SU-DHL-6 (cell line): ENCODE results near the gene DMD.

Experiments
- H2AFZ ChIP-seq: fragments of 200-600 bp; sonication (generic); 2 replicates; pipeline ENCODE4 v1.6.1; 2014; ENCODE audit warnings: low read depth, mild to moderate bottlenecking, moderate library complexity, mixed read lengths, antibody characterized with exemption, low read length; ENCODE audit not compliant: severe bottlenecking
- H3F3A ChIP-seq: fragments of 200-600 bp; shearing (Covaris generic); 2 replicates; pipeline ENCODE4 v1.6.0; 2016; ENCODE audit warnings: antibody characterized with exemption, mild to moderate bottlenecking; ENCODE audit not compliant: insufficient read depth
- H3K27ac ChIP-seq: fragments of 200-600 bp; sonication (generic); 2 replicates; pipeline ENCODE4 v1.5.1; 2016; ENCODE audit warnings: low read depth, mild to moderate bottlenecking, low read length, moderate library complexity, mixed read lengths
- H3K27me3 ChIP-seq: fragments of 200-600 bp; sonication (generic), shearing (Covaris generic); 2 replicates; pipeline ENCODE4 v1.6.0; 2014; ENCODE audit warnings: mild to moderate bottlenecking, low read length
- H3K36me3 ChIP-seq: fragments of 200-600 bp; sonication (generic); 2 replicates; pipeline ENCODE4 v1.6.1; 2014; ENCODE audit warnings: mild to moderate bottlenecking, low read length, mixed read lengths
- H3K4me2 ChIP-seq: fragments of 300-600, 200-600 bp; shearing (Covaris generic), sonication (generic); 2 replicates; pipeline ENCODE4 v1.6.0; 2014; ENCODE audit warnings: low read length, low read depth, mild to moderate bottlenecking; ENCODE audit not compliant: poor library complexity, severe bottlenecking
- H3K4me3 ChIP-seq: fragments of 200-600 bp; sonication (generic); 2 replicates; pipeline ENCODE4 v1.5.1; 2014; ENCODE audit warnings: antibody characterized with exemption, low read length, mild to moderate bottlenecking, mixed read lengths; ENCODE audit not compliant: insufficient read depth, poor library complexity, severe bottlenecking
- H3K79me2 ChIP-seq: fragments of 200-600 bp; sonication (generic); 2 replicates; pipeline ENCODE4 v1.6.1; 2014; ENCODE audit warnings: mild to moderate bottlenecking, low read length, moderate library complexity; ENCODE audit not compliant: insufficient read depth
- H3K9ac ChIP-seq: fragments of 200-600 bp; sonication (generic); 2 replicates; pipeline ENCODE4 v1.7.0; 2014; ENCODE audit warnings: mild to moderate bottlenecking, low read length
- H3K9me2 ChIP-seq: fragments of 200-600 bp; sonication (generic); replicated peaks from 2 replicates; pipeline ENCODE4 v1.6.1; 2014; ENCODE audit warnings: low read length; ENCODE audit not compliant: insufficient read depth
- H3K9me3 ChIP-seq: fragments of 200-600 bp; sonication (generic); 2 replicates; pipeline ENCODE4 v1.6.1; 2014; ENCODE audit warnings: low read length, mixed read lengths; ENCODE audit not compliant: insufficient read depth
- H4K20me1 ChIP-seq: fragments of 200-600 bp; sonication (generic); 2 replicates; pipeline ENCODE4 v1.6.1; 2014; ENCODE audit warnings: low read depth, mild to moderate bottlenecking, antibody characterized with exemption, low read length, moderate library complexity, mixed read lengths
- EZH2phosphoT487 ChIP-seq: fragments of 200-600 bp; sonication (generic), shearing (Covaris generic); conservative IDR thresholded peaks from 2 replicates; pipeline ENCODE4 v1.6.1; 2018; ENCODE audit warnings: mild to moderate bottlenecking, antibody characterized with exemption, low read length, moderate library complexity, mixed read lengths
- TF ChIP-seq, protein P1 (sequence below): fragments of 200-600 bp; sonication (generic); IDR thresholded peaks from one replicate; pipeline ENCODE4 v1.5.1; 2017; ENCODE audit warnings: antibody characterized with exemption, mild to moderate bottlenecking, low read length, moderate library complexity; ENCODE audit not compliant: insufficient read depth, poor library complexity, severe bottlenecking

DMD gene

DNA sequence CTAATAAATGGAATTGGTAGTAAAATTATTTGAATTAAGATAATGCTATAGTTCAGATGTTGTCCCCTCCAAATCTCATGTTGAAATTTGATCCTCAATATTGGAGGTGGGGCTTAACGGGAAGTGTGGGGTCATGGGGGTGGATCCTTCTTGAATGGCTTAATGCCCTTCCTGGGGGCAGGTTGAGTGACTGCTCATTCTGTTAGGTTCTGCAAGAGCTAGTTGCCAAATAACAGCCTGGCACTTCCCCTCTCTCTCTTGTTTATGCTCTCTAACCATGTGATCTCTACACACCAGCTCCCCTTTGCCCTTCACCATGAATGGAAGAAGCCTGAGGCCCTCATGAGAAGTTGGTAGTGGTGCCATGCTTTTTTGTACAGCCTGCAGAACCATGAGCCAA, 1414.7 kb downstream of the DMD start:
- Histone ChIP-seq H3K79me2 (no peaks in the 10 kb centered on the region), H3K9me2 (no peaks in the 10 kb centered on the region), H3K4me3 (no peak overlapping the region), H3K4me2 (no peak overlapping the region), H3K27ac (no peak overlapping the region), H4K20me1 (no peaks in the 10 kb centered on the region), H3K9me3 (no peaks in the 10 kb centered on the region), H3K9ac (no peak overlapping the region), H3K27me3 (no peaks in the 10 kb centered on the region), H2AFZ (no peak overlapping the region), H3K36me3 (no peaks in the 10 kb centered on the region), H3F3A (no peaks in the 10 kb centered on the region)
- TF ChIP-seq EZH2phosphoT487 = no peak
- TF ChIP-seq, protein P1, sequence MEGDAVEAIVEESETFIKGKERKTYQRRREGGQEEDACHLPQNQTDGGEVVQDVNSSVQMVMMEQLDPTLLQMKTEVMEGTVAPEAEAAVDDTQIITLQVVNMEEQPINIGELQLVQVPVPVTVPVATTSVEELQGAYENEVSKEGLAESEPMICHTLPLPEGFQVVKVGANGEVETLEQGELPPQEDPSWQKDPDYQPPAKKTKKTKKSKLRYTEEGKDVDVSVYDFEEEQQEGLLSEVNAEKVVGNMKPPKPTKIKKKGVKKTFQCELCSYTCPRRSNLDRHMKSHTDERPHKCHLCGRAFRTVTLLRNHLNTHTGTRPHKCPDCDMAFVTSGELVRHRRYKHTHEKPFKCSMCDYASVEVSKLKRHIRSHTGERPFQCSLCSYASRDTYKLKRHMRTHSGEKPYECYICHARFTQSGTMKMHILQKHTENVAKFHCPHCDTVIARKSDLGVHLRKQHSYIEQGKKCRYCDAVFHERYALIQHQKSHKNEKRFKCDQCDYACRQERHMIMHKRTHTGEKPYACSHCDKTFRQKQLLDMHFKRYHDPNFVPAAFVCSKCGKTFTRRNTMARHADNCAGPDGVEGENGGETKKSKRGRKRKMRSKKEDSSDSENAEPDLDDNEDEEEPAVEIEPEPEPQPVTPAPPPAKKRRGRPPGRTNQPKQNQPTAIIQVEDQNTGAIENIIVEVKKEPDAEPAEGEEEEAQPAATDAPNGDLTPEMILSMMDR = no peak

DNA sequence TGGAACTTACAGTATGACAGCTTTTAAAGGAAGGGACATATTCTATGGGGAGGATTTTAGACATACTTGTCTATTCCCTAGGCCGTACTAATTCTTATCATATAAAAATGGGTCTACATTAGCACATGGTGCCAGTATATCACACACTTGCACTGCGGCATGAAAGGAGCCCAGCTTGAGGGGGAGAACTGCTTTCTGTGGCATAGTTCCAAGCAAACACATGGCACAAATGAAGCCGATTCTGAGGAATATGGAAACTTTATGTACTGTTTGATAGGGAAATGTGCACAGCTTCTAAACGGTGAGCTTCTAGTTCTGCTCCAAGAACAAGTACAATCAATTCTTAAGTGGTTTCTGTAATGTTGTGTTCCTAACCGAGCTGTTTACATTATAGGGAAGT, 1463.9 kb downstream of the DMD start:
- Histone ChIP-seq H3K4me3 (no peak overlapping the region), H3K27ac (no peak overlapping the region), H2AFZ (no peak overlapping the region), H3K9ac (no peak overlapping the region), H3K9me2 (no peaks in the 10 kb centered on the region), H3K79me2 (no peaks in the 10 kb centered on the region), H4K20me1 (no peaks in the 10 kb centered on the region), H3K27me3 (no peaks in the 10 kb centered on the region), H3F3A (no peaks in the 10 kb centered on the region), H3K9me3 (no peaks in the 10 kb centered on the region), H3K36me3 (no peaks in the 10 kb centered on the region), H3K4me2 (no peak overlapping the region)
- TF ChIP-seq, protein P1 = no peak
- TF ChIP-seq EZH2phosphoT487 = no peak

DNA sequence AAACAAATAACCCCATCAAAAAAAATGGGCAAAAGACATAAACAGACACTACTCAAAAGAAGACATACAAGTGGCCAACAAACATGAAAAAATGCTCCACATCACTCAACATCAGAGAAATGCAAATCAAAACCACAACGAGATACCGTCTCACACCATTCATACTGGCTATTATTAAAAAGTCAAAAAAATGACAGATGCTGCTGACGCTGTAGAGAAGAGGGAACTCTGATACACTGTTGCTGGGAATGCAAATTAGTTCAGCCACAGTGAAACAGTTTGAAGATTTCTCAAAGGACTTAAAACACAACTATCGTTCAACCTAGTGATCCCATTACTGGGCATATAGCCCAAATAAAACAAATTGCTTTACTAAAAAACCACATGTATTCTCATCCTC, 1468.3 kb downstream of the DMD start:
- Histone ChIP-seq H3K27me3 (no peaks in the 10 kb centered on the region), H3K9me2 (no peaks in the 10 kb centered on the region), H3K4me3 (no peak overlapping the region), H3K79me2 (no peaks in the 10 kb centered on the region), H3K27ac (no peak overlapping the region), H3K4me2 (no peak overlapping the region), H3K36me3 (no peaks in the 10 kb centered on the region), H3F3A (no peaks in the 10 kb centered on the region), H3K9me3 (no peaks in the 10 kb centered on the region), H3K9ac (no peak overlapping the region), H2AFZ (no peak overlapping the region), H4K20me1 (no peaks in the 10 kb centered on the region)
- TF ChIP-seq EZH2phosphoT487 = no peak
- TF ChIP-seq, protein P1 = no peak
